ENCODE measurements around the gene RECK. TPM values are rescaled to one million over a fixed set of nuclear protein-coding genes. Genes with fewer than 3 reads are reported as not detected.

Gene RECK
- polyA plus RNA-seq, 4 donors: 26.6 to 66.7 (median 33.5) TPM

Other genes with a start within 250 kb of the RECK start
- 10 to 100 TPM; 27.1 to 55.5 (median 30.6) TPM for gene NPR2, start 245.3 kb upstream of the RECK start, polyA plus RNA-seq (ENCODE audit: insufficient read length in 4 of 4)
- 1 to 10 TPM; 2.9 to 7.2 (median 5.7) TPM for gene SPAG8, start 224.7 kb upstream of the RECK start, polyA plus RNA-seq (ENCODE audit: insufficient read length in 4 of 4)
- gene HINT2, start 221.9 kb upstream of the RECK start, polyA plus RNA-seq (ENCODE audit: insufficient read length in 4 of 4): 10 to 100 TPM; 32.0 to 57.4 (median 53.8) TPM
- gene FAM221B, start 208.2 kb upstream of the RECK start, polyA plus RNA-seq (ENCODE audit: insufficient read length in 4 of 4): under 1 TPM; 0.11 to 0.35 (median 0.26) TPM
- 10 to 100 TPM; 28.8 to 44.5 (median 30.5) TPM for gene TMEM8B, start 207.7 kb upstream of the RECK start, polyA plus RNA-seq (ENCODE audit: insufficient read length in 4 of 4)
- under 1 TPM in 1 of 4 donors, not detected in 3; 0.15 TPM for gene OR13J1, start 166.5 kb upstream of the RECK start, polyA plus RNA-seq (ENCODE audit: insufficient read length in 4 of 4)
- gene HRCT1, start 130.7 kb upstream of the RECK start, polyA plus RNA-seq (ENCODE audit: insufficient read length in 4 of 4): 1 to 10 TPM in 1 of 4 donors, under 1 TPM in 2, not detected in 1; 0.21 to 3.3 (median 0.50) TPM
- 1 to 10 TPM in 3 of 4 donors, under 1 TPM in 1; 0.71 to 1.5 (median 1.3) TPM for gene SPAAR, start 127.4 kb upstream of the RECK start, polyA plus RNA-seq (ENCODE audit: insufficient read length in 4 of 4)
- gene OR2S2, start 78.8 kb upstream of the RECK start, polyA plus RNA-seq (ENCODE audit: insufficient read length in 4 of 4): not detected
- gene GLIPR2, start 99.8 kb downstream of the RECK start, polyA plus RNA-seq (ENCODE audit: insufficient read length in 4 of 4): 10 to 100 TPM; 35.6 to 68.3 (median 46.0) TPM
- gene CCIN, start 132.5 kb downstream of the RECK start, polyA plus RNA-seq (ENCODE audit: insufficient read length in 4 of 4): under 1 TPM; 0.36 to 0.55 (median 0.50) TPM
- 100 to 1,000 TPM; 189 to 285 (median 281) TPM for gene CLTA, start 154.0 kb downstream of the RECK start, polyA plus RNA-seq (ENCODE audit: insufficient read length in 4 of 4)
- 10 to 100 TPM; 17.7 to 21.6 (median 20.5) TPM for gene GNE, start 221.5 kb downstream of the RECK start, polyA plus RNA-seq (ENCODE audit: insufficient read length in 4 of 4)